NT2/D1 (cell line): ENCODE data around the gene ARID3B.

Experiments
- SUZ12 ChIP-seq: IDR thresholded peaks from 2 replicates; pipeline ENCODE4 v1.6.1; 2011; ENCODE audit not compliant: insufficient read length, insufficient read depth; ENCODE audit errors: extremely low read depth
- YY1 ChIP-seq: IDR thresholded peaks from 2 replicates; pipeline ENCODE4 v1.6.1; 2011; ENCODE audit not compliant: insufficient read length, insufficient read depth
- ZNF274 ChIP-seq: IDR thresholded peaks from 2 replicates; pipeline ENCODE4 v1.6.1; 2011; ENCODE audit warnings: mild to moderate bottlenecking, low read depth, low read length

DNA sequence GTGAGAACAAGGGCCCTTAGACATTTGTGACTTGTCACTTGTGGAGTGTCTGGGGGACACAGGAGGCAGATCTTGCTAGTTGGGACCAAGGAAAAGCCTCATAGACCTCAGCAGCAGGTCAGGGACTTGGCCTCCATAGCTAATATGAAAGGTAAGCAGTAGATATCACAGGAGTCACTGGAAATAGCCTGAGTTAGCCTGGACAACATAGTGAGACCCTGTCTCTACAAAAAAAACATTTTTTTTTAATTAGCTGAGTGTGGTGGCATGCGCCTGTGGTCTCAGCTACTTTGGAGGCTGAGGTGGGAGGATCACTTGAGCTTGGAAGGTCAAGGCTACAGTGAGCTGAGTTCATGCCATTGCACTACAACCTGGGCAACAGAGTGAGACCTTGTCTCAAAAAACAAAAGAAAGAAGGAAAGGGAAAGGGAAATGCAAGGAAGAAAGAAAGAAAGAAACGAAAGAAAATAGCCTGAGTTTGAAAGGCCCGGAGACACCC, 37.5 kb downstream of the ARID3B start:
- TF ChIP-seq YY1 (no peak), SUZ12 (no peak), ZNF274 (no peak)
